ENCODE results near the gene ADAR.

ADAR gene

GRCh38 chr1:154581766-154582165 is 26.2 kb downstream of the ADAR start:
- no peak for DNase-seq

- DNase-seq: no peak
These were observed 28.6 kb downstream of the ADAR start for GRCh38 chr1:154579374-154579773.

- DNase-seq: no peak
These were observed 29.9 kb downstream of the ADAR start for GRCh38 chr1:154578058-154578418.

- no peak for DNase-seq
These were observed 30.5 kb downstream of the ADAR start for GRCh38 chr1:154577346-154578057.

- DNase-seq: no peak
These were observed 31.9 kb downstream of the ADAR start for GRCh38 chr1:154575951-154576566.

- no peak for DNase-seq
These were observed 32.6 kb downstream of the ADAR start for GRCh38 chr1:154575147-154575927.

DNA sequence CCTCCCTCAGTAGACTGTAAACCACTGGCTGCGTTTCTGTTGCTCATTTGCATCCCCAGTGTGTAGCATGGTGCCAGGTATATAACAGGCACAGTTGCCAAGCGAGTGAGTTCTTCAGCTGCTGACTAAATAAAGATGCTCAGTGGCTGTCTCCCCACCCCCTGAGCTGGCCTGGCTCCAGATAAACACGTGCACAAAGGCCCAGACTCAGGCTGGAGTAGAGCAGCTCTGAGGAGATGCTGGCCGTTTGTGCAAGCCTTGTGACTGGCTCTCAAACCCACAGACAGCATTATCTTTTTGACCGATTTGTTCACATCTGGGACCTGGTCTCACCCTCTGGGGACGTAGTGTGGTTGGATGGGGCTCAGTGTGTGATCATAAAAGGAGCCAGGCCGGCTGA is 33.3 kb downstream of the ADAR start:
- peak; percentile 7 for DNase-seq

GRCh38 chr1:154573168-154573510 is 34.8 kb downstream of the ADAR start:
- peak; percentile 54 for DNase-seq

GRCh38 chr1:154572468-154573167 is 35.4 kb downstream of the ADAR start:
- no peak for DNase-seq

DNA sequence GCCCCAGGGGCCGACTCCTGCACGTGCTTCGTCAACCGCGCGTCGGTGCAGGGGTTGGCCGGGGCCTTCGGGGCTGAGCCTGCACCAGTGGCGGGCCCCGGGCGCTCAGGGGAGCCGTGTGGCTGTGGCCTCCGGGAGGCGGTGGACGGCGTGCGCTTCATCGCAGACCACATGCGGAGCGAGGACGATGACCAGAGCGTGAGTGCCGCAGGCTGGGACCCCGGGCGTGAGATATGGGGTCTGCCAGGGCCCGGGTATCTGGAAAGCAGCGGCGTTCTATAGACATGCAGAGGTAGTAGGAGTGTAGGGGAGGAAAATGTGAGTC is 36.1 kb downstream of the ADAR start:
- no peak for DNase-seq

DNA sequence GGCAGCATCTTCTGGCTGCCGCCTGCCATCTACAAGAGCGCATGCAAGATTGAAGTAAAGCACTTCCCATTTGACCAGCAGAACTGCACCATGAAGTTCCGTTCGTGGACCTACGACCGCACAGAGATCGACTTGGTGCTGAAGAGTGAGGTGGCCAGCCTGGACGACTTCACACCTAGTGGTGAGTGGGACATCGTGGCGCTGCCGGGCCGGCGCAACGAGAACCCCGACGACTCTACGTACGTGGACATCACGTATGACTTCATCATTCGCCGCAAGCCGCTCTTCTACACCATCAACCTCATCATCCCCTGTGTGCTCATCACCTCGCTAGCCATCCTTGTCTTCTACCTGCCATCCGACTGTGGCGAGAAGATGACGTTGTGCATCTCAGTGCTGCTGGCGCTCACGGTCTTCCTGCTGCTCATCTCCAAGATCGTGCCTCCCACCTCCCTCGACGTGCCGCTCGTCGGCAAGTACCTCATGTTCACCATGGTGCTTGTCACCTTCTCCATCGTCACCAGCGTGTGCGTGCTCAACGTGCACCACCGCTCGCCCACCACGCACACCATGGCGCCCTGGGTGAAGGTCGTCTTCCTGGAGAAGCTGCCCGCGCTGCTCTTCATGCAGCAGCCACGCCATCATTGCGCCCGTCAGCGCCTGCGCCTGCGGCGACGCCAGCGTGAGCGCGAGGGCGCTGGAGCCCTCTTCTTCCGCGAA is 36.6 kb downstream of the ADAR start:
- no peak for DNase-seq

GRCh38 chr1:154568157-154568815 is 39.7 kb downstream of the ADAR start:
- DNase-seq: no peak

DNA sequence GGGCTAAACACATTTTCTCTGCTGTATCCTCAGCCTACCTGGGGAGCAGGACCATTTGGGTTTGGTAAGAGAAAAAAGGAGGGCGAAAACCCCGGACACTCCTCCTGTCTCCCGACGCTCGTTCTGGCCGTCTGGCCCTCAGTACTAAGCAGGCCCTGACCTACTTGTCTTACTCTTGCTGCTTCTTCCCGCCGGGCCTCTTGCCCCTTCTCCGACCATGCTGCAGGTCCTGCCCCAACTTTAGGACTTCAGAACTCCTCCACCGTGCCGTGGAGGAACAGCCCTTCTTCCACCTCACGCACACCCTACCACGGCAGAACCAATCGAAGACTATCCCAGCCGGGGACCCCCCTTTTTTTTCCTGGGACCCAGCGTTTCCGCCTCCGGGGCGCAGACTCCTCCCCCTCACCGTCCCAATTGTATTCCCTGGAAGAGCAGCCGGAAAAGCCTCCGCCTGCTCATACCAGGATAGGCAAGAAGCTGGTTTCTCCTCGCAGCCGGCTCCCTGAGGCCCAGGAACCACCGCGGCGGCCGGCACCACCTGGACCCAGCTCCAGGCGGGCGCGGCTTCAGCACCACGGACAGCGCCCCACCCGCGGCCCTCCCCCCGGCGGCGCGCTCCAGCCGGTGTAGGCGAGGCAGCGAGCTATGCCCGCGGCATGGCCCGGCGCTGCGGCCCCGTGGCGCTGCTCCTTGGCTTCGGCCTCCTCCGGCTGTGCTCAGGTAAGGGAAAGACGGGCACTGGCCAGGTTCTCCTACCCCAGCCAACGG is 40.4 kb downstream of the ADAR start, which contains the start of gene CHRNB2:
Gene CHRNB2, plus strand, starts transcription at position 393 of the 771 bp plus-strand sequence. Its CDS starts 267 bp downstream, at position 660.
- peak; percentile 69 for DNase-seq

DNA sequence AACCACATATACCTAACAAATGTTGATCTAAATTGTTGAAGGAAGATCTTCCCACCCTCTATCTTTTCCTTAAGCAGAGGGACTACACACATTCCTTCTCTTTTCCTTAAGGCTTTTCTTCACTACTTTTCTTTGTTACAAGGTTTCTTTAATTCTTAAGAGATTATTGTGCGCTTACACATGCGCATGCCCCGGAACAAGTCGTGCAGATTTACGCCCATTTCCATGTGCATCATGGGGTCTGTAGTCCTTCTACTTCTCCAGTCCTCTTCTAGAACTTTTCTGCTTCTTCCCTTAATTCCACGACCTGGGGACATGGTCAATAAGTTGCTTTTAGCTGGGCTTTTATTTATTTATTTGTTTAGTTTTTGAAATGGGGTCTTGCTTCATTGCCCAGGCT is 42.1 kb downstream of the ADAR start:
- DNase-seq: no peak

GRCh38 chr1:154559466-154560044 is 48.4 kb downstream of the ADAR start:
- DNase-seq: peak; percentile 83

GRCh38 chr1:154558720-154559465 is 49.1 kb downstream of the ADAR start:
- DNase-seq: peak; percentile 98

GRCh38 chr1:154557939-154558719 is 49.9 kb downstream of the ADAR start, which contains the start of gene UBE2Q1:
Gene UBE2Q1 (minus strand): TSS chr1:154558662. CDS start chr1:154558553, 109 bp downstream.
- no peak for DNase-seq

- no peak for DNase-seq
These were observed 50.6 kb downstream of the ADAR start for GRCh38 chr1:154557248-154557938.

DNA sequence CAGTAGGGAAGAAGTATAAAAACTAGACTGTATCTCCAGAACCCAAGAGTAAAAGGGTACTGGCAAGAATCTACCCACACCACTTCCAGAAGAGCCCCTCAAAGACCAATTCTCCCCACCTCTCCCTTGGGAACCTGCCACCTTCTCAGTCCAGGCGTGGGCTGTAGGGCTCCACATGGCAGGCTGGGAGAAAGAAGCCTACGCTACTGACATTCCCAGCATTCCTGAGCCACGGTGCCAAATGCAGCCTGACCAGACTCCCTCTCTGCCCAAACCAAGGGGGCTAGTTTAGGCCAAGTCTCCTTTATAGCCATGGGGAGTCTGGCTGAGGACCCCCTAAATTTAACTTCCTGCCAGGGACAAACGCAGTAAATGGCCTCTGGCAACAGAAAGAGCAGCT is 51.6 kb downstream of the ADAR start:
- DNase-seq: no peak

Data from DMS79 (cell line).